NCI-H446 (cell line): ENCODE results near the gene TFF2.

Experiments used
- DNase-seq, 2 experiments: peaks; one replicate each; lab custom pipeline; 2025; lab: John Stamatoyannopoulos, UW

The TFF2 gene

DNA sequence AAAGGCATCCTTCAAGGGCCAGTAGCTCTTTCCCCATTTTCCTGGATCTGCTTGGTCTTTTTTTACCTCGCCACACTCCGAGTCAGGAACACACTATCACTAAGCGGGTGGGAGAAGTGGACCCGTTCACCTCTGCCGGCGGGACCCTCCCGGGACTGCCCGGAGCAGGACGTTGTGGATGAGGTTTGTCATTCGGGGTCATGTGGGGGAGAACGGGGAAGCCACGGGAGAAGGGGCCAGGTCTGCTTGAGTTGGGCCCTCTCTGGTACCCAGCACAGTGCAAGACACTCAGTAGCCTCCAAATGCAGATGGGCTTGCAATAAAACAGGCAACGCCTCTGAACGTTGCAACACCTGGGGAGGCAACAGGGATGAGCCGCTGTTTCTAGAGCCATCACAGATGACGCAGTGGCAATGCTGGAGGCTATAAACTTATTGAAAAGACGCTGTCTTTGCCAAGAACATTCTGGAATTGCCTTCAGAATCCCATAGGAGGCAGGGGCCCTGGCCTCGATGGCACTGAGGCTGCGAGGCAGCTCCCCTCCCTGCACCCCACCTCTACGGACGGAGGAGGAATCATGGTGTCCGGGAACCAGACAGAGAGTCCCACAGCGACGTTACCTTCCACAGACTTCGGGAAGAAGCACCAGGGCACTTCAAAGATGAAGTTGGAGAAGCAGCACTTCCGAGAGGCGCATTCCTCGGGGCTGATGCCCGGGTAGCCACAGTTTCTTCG lies 3.8 kb downstream of the TFF2 start:
- DNase-seq: no peak

DNA sequence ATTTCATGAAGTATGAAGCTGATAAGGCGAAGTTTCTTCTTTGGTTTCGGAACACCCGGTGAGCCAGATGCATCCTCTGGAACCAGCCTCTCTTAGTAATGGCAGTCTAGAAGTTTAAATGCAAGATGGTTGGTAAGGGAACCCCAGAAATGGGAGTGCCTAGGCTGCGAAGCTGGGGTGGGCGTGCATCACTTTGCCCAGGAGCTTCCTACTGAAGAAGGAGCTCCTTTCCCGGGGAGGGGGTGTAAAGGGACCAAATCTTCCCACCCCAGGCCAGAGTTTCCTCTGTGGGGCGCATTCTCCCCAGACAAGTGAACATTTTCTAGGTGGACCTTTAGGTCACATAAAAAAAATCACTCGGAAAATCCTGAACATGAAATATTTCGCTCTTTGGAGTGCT lies 4.4 kb downstream of the TFF2 start:
- no peak for DNase-seq

DNA sequence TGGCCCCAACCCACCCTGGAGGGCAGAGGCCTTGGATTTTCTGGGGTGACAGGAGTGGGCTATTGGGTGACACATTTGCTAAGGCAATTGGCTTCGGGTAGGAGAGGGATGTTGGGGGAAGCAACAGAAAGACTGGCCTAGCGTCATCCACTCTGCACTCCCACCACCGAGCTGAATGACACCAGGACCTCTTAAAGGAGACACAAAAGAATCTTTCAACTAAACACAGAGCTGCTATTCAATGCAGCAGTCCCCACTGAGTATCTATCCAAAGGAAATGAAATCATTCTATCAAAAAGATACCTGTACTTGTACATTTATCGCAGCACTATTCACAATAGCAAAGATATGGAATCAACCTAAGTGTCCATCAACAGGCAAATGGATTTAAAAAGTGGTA lies 6.2 kb downstream of the TFF2 start:
- no peak for DNase-seq

DNA sequence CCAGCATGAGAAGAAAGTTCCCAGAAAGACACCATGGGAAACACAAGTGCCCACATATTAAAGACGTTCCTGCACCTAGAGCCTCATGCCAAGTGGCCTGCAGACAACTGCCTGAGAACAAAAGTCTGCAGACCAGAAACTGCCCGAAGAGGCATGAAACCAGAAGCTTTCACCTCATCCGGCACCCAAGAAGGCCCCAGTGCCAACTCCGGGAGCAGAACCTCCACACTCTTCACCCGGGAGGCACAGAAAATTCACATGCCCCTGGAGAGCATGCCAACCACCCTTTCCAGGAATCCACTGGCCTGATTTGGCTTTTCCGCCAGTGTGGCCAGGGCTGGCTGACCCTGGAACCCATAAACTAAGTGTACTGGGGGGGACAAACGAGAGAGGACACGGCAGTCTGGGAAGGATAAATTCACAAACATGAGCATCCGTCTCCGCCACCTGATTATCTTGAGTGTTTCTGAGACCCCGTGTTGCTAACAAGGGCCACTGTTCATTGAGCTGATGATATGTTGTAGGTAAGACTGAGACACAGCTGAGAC lies 6.8 kb downstream of the TFF2 start:
- no peak for DNase-seq

DNA sequence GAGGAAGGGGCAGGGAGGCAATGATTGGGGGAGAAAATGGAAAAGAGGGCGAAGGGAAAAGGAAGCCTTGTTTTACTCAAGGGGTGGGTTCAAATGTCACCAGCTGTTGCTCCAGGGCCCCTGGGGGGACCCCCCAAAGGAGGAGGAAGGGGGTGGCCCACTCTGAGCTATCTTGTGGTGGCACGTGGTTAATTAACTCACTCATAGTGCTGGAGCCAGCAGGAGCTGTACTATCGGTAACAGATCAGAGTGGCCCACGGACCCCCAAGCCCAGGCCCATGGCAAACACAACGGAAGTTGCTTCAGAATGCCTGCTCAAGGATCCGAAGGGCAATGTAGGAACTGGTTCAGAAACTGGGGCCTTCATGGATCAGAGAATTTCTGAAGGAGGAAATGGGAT lies 7.2 kb downstream of the TFF2 start:
- no peak for DNase-seq

DNA sequence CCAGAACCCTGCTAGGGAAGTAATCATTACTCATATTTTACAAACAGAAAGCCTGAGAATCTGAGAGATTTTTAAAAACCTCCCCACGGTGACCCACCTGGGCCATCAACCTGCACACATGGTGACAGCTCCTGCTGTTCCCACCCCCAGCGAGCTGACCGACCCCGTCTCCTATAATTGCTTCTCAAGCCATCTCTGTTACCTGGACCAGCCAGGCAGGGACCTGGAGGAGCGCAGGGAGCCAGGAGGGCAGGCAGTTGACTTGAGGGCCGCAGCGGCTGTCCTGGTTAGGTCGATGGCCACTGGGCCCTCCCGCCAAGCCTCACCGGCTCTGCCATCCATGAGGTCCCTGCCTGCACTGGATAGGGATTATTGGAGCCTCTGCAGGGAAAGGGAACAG lies 7.7 kb downstream of the TFF2 start:
- no peak for DNase-seq

DNA sequence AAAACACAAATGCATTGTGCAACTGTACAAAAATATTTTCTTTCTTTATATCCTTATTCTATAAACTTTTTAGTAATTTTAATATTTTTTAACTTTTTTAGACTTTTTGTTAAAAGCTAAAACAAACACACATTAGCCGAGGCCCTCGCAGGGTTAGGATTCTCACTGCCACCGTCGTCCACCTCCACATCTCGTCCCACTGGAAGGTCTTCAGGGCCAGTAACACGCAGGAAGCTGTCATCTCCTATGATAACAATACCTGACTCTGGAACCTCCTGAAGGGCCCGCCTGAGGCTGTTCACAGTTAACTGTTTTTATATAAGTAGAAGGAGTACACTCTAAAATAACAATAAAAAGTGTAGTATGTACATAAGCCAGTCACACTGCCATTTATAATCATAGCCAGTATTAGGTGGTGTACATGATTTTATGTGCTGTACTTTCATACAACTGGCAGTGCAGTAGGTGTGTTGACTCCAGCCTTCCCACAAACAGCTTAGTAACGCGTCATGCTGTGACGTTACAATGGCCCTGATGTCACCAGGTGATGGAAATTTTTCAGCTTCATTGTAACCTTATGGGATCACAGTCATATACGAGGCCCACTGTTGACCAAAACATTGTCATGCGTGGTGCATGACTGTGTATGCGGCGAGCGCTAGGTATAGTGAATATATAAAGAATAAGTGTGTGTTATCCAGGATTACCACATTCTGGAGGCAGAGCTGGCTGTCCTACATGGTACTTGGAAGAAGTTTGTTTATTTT lies 8.8 kb downstream of the TFF2 start:
- DNase-seq: no peak

DNA sequence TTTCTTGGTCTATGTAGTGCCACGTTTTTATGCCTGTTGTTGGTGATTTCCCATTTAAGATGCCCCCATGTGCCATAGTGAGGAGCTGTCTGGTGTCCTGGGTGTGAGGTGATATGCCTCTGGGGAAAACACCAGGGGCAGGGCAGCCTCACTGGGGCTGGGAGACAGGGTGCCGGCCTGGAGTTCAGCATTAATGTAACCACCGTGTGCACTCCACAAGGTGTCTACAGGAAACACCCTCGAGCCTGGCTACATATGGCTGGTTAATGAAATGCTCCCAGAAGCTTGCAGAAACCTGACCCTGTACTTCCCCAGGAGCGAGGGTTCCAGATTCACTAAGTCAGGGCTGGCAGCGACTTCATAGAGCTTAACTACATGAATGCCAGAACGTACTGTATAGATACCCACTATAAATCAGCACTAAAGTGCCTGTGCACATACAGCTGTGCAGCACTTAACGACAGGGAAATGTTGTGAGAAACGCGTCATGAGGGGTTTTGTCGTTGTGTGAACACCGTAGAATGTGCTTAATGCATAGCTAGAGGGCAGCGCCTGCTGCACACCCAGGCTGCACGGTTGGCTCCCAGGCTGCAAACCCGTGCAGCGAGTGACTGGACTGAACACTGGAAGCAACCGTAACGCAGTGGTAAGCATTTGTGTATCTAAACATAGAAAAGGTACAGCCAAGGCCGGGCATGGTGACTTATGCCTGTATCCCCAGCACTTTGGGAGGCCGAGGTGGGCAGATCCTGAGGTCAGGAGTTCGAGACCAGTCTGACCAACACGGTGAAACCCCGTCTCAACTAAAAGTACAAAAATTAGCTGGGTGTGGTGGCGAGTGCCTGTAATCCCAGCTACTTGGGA lies 10.4 kb downstream of the TFF2 start:
- DNase-seq: no peak

DNA sequence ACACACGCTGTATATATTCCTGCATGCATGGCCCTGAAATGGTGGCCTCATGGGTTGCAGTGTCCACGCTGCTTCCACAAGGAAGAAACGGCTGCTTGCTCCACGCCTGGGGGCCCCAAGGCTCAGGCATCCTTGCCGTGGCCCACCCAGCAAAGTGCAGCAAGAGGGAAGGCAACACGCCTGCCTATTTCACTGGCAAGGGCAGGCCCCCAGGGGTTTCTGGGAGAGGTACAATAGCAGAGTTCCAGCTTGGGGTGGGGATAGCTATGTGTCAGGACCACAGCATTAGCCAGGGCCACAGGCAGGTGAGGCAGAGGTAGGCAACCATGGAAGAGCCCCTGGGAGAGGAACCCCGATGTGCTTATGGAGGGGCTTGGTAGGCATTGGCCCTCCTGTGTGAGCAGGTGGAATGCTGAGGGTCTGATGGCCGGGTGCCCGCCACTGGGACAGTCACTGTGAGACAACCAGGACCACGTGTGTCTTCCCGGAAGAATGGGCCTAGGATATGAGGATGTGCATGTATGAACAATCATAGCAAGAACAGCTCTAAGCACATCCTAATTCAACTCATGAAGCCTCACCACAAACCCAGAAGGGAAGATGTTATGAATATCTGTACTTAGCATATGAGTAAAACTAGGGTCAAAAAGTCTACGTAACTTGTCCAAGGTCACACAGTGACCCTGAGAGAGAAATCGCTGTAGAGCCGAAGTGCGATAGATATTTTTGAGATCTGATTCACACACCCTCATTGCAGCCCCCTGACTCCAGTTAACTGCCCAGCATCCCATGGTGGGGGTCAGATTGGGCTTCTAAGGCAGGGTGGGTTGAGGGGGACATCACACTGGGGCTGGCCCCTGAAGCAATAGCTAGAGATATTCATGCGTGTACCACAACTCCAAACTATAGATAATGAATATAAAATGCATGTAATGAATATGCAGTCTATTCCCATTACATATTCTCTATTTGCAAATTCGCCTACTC lies 11.8 kb downstream of the TFF2 start:
- no peak for DNase-seq

DNA sequence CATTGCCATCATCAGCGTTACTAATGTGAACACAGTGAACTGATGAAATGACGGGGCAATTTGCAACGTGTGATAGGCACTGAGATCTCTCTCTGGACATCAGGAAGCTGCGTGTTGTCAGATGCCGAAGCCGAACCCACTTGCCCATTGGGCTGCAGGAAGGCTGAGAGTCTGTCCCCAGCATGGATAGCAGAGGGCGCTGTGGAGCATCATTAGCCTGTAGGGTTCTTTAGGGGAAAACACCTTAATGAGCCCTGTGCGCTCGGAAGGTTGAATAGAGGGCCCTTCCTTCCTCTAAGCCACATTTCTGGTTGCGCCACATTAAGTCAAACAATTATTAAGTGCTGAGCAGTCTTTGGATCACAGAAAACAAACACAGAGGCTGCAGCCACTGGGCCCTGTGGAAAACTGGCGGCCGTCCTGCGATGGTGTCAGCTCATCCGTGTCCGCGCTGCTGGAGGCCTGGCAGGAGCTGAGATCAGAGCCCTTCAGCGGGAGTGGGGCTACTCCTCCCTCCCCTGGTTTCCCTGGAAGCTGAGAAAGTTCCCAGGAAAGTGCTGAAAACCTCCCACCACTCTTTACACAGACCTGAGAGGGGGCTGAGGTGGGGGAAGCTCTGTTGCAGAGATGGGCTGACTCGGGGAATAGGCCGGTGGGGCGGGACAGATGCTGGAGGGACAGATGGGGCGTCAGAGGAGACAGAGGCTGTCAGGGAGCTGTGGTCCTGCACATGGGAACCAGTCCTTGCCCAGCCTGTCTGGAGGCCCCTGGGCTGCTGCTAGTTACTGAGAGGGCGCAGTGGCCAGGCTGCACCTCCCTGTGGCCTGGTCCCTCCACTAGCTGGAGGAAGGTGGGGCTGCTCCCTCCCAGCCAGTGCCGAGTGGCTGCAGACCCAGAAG lies 12.7 kb downstream of the TFF2 start:
- DNase-seq: peak; percentile 10 to 55

DNA sequence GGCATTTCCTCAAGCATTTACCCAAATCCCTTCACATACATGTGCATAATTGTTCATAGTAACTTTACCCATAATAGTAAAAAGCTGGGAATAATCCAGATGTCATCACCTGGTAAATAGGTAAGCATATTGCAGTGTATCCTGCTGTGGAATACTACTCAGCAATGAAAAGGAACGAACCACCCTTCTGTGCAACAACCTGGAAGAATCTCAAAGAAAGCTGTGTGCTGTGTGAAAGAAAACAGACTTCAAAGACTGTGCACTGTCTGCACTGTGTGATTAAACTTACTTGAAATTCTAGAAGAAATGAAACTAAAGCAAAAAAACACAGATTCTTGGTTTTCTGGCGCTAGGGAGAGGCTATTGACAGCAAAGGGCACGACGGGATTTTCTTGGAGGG lies 13.5 kb downstream of the TFF2 start:
- DNase-seq: no peak

DNA sequence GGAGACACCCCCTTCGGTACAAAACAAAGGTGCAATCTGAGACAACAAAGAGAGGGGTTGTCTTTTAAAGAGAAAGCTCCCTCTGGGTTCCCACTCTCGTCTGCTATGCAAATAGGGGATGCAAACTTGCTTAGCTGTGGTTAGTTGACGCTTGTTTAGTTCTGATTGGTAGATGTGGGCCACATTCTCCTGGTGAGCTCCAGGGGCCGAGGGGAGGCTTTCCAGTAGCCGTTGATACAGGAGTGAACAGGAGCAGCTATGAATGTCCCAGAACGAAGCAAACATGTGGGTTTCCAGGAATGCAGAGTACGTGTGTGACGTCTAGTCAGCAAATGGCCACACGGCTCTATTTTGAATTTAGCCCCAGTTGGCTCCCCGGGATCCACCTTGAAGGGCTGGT lies 14.7 kb downstream of the TFF2 start:
- no peak for DNase-seq

DNA sequence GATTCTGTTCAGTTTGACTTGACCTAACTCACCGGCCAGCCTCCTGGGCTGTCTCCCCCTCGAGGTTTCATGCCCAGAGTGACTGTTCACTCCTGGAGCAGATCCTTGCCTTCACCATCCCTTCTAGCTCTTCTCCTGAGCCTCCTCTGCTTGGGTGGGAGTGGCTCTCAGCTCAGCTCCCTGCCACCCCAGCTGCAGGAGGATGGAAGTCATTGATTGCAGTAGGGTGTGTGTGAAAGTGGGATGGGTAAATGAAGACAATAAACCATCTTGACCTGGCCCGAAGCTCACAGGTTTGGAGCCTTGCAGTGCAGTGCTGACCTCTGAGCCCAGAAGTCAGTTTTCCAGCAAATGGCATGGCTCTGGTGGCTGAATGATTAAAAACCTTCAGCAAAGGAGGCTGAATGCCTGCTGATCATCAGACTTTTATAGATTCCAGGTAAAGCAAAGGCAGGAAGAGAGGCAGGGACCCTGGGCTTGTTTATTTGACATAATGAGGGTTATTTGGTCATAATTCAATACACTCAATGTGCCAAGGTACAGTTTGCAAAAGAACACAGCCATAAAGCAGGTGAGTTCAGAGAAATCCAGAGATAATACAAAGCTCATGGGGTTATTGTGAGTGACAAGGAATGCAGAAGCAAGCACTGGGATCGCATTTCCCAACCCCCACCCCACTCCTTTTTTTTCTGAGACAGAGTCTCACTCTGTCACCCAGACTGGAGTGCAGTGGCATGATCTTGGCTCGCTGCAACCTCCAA lies 18.1 kb downstream of the TFF2 start:
- no peak for DNase-seq

DNA sequence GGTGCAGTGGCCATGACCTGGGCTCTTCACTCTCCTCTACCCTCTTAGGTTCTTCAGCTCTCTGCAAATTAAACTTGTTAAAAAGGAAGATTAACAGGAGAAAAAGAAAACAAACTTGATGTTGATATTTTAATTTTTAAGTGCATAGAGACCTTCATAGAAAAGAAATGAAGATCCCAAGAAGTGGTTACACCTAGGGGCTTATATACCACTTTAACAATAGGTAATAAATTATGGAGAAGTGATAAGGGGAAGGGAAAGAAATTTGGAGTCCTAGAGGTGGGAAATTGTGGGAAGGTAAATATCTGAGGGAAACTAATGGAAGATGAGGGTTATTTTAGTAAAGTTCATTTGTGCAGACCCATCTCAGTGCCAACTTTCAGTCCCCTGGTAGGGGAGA lies 19.1 kb downstream of the TFF2 start:
- DNase-seq: no peak

DNA sequence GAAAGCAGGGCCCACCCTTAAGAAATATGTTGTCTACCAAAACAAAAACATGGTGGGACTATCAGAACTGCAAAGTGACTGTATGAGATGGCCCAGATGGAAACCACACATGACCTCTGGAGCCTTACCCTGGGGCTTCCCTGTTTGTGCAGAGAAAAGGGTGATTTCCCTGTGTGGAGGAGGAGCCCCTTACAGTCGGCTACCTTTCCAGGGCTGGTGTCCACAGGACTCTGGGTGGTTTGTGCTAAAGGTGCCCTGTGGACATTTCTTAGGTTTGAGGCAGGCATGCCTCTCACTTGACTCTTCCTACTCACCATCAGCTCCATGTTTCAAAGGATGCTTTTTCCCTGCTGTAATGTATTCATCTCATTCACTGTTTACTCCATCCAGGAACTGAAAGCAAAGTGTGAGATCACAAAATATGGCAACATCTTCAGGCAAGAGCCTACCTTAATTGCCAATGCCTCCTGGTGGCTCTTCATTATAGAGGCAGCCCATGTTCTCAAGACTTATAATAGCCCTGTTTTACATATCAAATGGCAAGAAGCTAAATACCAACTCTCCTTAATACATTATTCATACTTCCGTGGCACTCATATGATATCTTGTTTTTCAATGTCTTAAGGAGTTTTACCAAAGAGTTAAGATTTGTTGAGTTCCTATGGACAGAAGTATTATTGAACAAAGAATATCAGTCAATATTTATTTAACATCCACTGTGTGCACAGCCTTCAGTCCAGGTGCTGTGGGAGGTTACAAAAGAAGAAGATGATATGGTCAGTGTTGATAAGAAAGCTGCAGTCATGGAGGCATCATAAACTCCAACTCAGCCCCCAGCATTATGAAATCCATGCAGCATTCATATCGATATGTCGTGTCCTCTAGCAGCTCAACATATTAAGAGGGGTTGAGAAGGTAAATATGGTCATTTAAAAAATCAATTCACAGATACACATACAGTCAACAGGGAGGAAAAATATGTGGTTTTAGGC lies 20.1 kb downstream of the TFF2 start:
- DNase-seq: no peak

DNA sequence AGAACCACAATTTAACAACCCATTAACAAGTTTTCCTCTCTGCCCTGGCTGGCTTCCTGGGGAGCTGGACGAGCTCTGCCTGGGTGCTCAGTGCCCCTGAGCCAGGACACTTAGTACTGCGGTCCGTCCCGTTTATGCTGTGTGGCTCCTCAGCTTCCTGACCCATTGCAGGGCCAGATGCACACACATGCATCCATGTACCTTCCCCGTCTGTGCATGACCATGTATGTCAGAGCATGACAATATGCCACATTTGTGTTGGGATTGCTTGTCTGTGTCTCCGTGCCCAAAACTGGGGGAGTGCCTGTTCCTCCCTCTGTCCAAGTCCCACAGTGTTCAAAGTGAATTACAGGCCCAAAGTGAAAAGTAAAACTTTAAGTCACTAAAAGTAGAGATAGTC lies 25.9 kb downstream of the TFF2 start:
- DNase-seq: no peak

DNA sequence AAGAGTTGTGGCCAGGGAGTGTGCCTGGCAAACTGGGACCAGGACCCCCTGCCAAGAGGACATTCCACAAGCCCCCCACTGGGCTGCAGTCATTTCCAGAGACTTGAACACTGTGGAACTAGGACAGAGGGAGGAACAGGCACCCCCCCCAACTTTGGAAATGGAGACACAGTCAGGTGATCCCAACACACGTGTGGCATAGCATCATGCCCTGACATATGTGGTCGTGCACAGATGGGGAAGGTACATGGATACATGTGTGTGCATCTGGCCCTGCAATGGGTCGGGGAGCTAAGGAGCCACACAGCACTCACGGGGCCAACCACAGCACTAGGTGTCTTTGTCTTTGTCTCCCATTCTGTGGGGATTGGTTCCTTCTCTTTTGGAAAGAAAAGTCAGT lies 28.9 kb downstream of the TFF2 start:
- DNase-seq: no peak

DNA sequence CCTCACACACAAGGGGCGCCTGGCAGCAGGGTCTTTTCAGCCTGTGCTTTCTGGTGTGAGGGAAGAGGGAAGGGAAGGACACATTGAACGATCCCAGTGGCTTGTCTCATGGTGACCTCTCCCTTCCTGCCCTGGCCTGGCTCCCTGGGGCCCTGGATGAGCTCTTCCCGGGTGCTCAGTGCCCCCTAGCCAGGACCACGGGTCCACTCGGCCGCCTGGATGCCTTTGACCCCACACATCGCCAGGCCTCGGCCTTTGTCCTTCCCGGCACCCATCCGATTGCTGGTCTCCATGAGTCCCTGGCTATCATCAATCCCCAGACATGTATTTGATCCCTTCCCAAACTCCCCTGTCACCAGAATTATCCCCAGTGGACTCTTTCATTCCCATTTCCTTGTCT lies 29.6 kb downstream of the TFF2 start:
- no peak for DNase-seq
